Neural progenitor cell (in vitro differentiated cells): ENCODE results near the gene COPS3. TPM values are rescaled to one million over a fixed set of nuclear protein-coding genes. Genes with fewer than 3 reads are reported as not detected.

Source experiments
- DNase-seq: peaks from one replicate; pipeline ENCODE4 v3.0.0-alpha.2; 2016; ENCODE audit warnings: low spot score
- H2AFZ ChIP-seq: fragments of 200-600 bp; sonication (generic); replicated peaks from 2 replicates; pipeline ENCODE4 v1.6.1; 2016; ENCODE audit warnings: antibody characterized with exemption
- H3F3A ChIP-seq: fragments of 200-600 bp; sonication (generic); 2 replicates; pipeline ENCODE4 v1.6.1; 2016; ENCODE audit warnings: antibody characterized with exemption, low read depth
- H3K27ac ChIP-seq: fragments of 200-600 bp; sonication (generic); 2 replicates; pipeline ENCODE4 v1.5.1; 2016; ENCODE audit warnings: mild to moderate bottlenecking
- H3K27me3 ChIP-seq: fragments of 200-600 bp; sonication (generic); 2 replicates; pipeline ENCODE4 v1.6.1; 2016; ENCODE audit warnings: mild to moderate bottlenecking, moderate library complexity
- H3K36me3 ChIP-seq: fragments of 200-600 bp; sonication (generic); 2 replicates; pipeline ENCODE4 v1.5.1; 2016
- H3K4me1 ChIP-seq: fragments of 200-600 bp; sonication (generic); 2 replicates; pipeline ENCODE4 v1.6.1; 2016; ENCODE audit warnings: mixed run types
- H3K4me2 ChIP-seq: fragments of 200-600 bp; sonication (generic); 2 replicates; pipeline ENCODE4 v1.6.1; 2016
- H3K4me3 ChIP-seq: fragments of 200-600 bp; sonication (generic); 2 replicates; pipeline ENCODE4 v1.5.1; 2016
- H3K79me2 ChIP-seq: fragments of 200-600 bp; sonication (generic); 2 replicates; pipeline ENCODE4 v1.6.1; 2016; ENCODE audit warnings: low read depth
- H3K9ac ChIP-seq: fragments of 200-600 bp; sonication (generic); 2 replicates; pipeline ENCODE4 v1.6.1; 2016
- H3K9me3 ChIP-seq: fragments of 200-600 bp; sonication (generic); 2 replicates; pipeline ENCODE4 v1.5.1; 2016; ENCODE audit warnings: low read depth
- H4K20me1 ChIP-seq: fragments of 200-600 bp; sonication (generic); 2 replicates; pipeline ENCODE4 v1.6.1; 2016; ENCODE audit warnings: low read depth
- H3K27ac Mint-ChIP-seq: 3 replicates; pipeline ENCODE4 v1.8.0; 2021; ENCODE audit warnings: mixed read lengths
- H3K27me3 Mint-ChIP-seq: 2 replicates; pipeline ENCODE4 v1.8.0; 2022; ENCODE audit warnings: low read depth, mild to moderate bottlenecking, inconsistent platforms, moderate library complexity, mixed read lengths; ENCODE audit not compliant: insufficient read depth
- H3K36me3 Mint-ChIP-seq: 3 replicates; pipeline ENCODE4 v1.8.0; 2021; ENCODE audit warnings: mixed read lengths
- H3K4me1 Mint-ChIP-seq: 3 replicates; pipeline ENCODE4 v1.8.0; 2021; ENCODE audit warnings: mixed read lengths
- H3K4me3 Mint-ChIP-seq: 3 replicates; pipeline ENCODE4 v1.8.0; 2021; ENCODE audit warnings: mild to moderate bottlenecking, moderate library complexity, mixed read lengths
- H3K9me3 Mint-ChIP-seq: 3 replicates; pipeline ENCODE4 v1.8.0; 2020; ENCODE audit warnings: mixed read lengths
- CTCF ChIP-seq: fragments of 200-600 bp; sonication (generic); IDR thresholded peaks from 2 replicates; pipeline ENCODE4 v1.5.1; 2017; ENCODE audit warnings: antibody characterized with exemption, mild to moderate bottlenecking
- EZH2 ChIP-seq: fragments of 200-600 bp; sonication (generic); IDR thresholded peaks from 2 replicates; pipeline ENCODE4 v1.6.1; 2017; ENCODE audit warnings: antibody characterized with exemption, mild to moderate bottlenecking, moderate library complexity
- EZH2phosphoT487 ChIP-seq: fragments of 200-600 bp; sonication (generic); IDR thresholded peaks from 2 replicates; pipeline ENCODE4 v1.6.1; 2017; ENCODE audit warnings: antibody characterized with exemption
- total RNA-seq: library from RNA; depleted of rRNA; stranded (reverse); fragments of >200 nt; gene quantifications from 2 replicates; pipeline ENCODE4 v1.2.3, GENCODE V29; 2015; ENCODE audit warnings: low replicate concordance

Gene COPS3
- total RNA-seq, 1 donor from 2014 or later, result 113 TPM

DNA sequence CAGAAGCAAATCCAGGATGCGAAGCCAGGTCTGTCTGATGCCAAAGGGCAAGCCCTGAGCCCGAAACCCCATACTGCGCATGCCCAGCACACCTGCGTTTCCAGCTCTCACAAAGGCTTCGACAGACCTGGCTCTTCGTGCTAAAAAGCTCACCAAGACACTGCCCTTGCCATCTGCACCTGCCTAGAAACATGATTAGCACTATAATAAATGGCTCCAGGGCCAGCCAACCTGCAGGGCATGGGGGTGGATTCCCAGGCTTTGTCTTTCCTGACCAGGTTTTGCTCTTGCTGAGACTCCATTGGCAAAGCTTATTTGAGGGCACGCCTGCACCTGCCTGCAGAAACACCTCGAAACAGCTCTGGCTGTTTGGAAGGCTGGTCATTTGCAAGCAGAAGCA is 60.5 kb downstream of the COPS3 start:
- no peaks in the 10 kb centered on the region for H3K36me3 ChIP-seq
- H3K79me2 ChIP-seq, result no peaks in the 10 kb centered on the region
- no peak overlapping the region for H3K27ac ChIP-seq
- H3F3A ChIP-seq, result no peaks in the 10 kb centered on the region
- H3K4me3 ChIP-seq, result no peak overlapping the region
- no peak overlapping the region for H3K27ac Mint-ChIP-seq
- no peaks in the 10 kb centered on the region for H3K9me3 ChIP-seq
- peaks cover 2% of the 10 kb centered on the region for H3K27me3 Mint-ChIP-seq
- H3K4me1 ChIP-seq, result peaks cover 10% of the 10 kb centered on the region
- H3K9ac ChIP-seq, result no peak overlapping the region
- no peak overlapping the region for H3K4me2 ChIP-seq
- no peak for DNase-seq
- no peaks in the 10 kb centered on the region for H3K27me3 ChIP-seq
- H3K9me3 Mint-ChIP-seq, result no peaks in the 10 kb centered on the region
- no peak overlapping the region for H3K4me3 Mint-ChIP-seq
- H4K20me1 ChIP-seq, result peaks cover 10% of the 10 kb centered on the region
- peaks cover 34% of the 10 kb centered on the region for H3K36me3 Mint-ChIP-seq
- H2AFZ ChIP-seq, result no peak overlapping the region
- TF ChIP-seq CTCF (no peak), EZH2phosphoT487 (no peak), EZH2 (no peak)
- H3K4me1 Mint-ChIP-seq, result no peaks in the 10 kb centered on the region

DNA sequence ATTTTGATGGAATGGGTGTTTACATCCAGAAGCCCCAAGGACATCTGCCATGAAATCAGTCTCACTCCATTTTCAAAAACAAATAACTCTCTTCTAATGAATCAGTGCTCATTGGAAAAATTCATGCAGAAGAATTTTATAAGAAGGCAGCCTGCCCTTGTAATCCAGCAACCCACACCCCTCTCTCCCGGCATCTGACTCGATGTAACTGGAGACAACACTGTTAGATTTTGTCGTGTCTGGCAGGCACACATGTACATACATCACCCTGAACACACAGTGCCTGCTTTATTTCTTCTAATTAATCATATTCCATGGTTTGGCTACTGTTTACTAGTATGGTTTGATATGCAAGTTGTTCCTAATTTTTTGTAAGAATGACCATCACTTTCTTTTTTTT is 63.1 kb downstream of the COPS3 start:
- Histone ChIP-seq H3K36me3 (no peaks in the 10 kb centered on the region), H3K4me2 (no peak overlapping the region), H3F3A (no peaks in the 10 kb centered on the region), H4K20me1 (no peaks in the 10 kb centered on the region), H3K4me1 (no peaks in the 10 kb centered on the region), H3K4me3 (no peak overlapping the region), H3K27ac (no peak overlapping the region), H2AFZ (no peak overlapping the region), H3K9ac (no peak overlapping the region), H3K9me3 (no peaks in the 10 kb centered on the region), H3K27me3 (no peaks in the 10 kb centered on the region), H3K79me2 (no peaks in the 10 kb centered on the region)
- TF ChIP-seq EZH2phosphoT487, result no peak
- TF ChIP-seq CTCF, result no peak
- no peak for TF ChIP-seq EZH2
- Mint-ChIP-seq H3K4me3 (no peak overlapping the region), H3K27me3 (peaks cover 2% of the 10 kb centered on the region), H3K27ac (no peak overlapping the region), H3K9me3 (no peaks in the 10 kb centered on the region), H3K36me3 (peaks cover 22% of the 10 kb centered on the region), H3K4me1 (no peaks in the 10 kb centered on the region)
- no peak for DNase-seq

DNA sequence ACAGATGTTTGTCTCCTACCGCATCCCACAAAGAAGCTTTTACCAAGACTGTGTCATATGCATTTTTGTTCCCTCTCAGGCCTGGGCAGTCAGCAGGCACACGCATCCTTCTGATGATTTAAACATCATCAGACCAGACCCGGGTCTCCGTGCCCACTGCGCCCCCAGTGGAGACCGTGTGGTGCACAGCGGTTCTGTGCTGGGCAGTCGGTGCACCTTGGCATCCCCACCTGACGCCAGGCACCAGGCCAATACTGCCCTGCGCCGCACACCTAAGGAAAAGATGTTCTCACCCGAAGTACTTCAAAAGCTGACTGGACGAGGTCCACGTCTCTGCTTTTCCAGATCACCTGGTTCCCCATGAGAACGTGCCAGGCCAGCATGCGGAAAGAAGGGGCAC is 64.3 kb downstream of the COPS3 start:
- H3F3A ChIP-seq, result no peaks in the 10 kb centered on the region
- H3K27ac Mint-ChIP-seq, result peak overlapping the region; percentile 2
- H3K4me1 Mint-ChIP-seq, result no peaks in the 10 kb centered on the region

More for the DNA sequence above, 64.3 kb downstream of the COPS3 start:
- Histone ChIP-seq H3K9ac (no peak overlapping the region), H3K9me3 (no peaks in the 10 kb centered on the region), H3K27ac (no peak overlapping the region), H3K79me2 (no peaks in the 10 kb centered on the region), H3K36me3 (no peaks in the 10 kb centered on the region), H2AFZ (no peak overlapping the region), H3K27me3 (no peaks in the 10 kb centered on the region), H4K20me1 (no peaks in the 10 kb centered on the region), H3K4me1 (no peaks in the 10 kb centered on the region), H3K4me2 (no peak overlapping the region), H3K4me3 (no peak overlapping the region)
- Mint-ChIP-seq H3K36me3 (peaks cover 23% of the 10 kb centered on the region), H3K4me3 (no peak overlapping the region), H3K27me3 (peaks cover 2% of the 10 kb centered on the region), H3K9me3 (no peaks in the 10 kb centered on the region)
- no peak for DNase-seq
- TF ChIP-seq EZH2phosphoT487, result no peak
- TF ChIP-seq CTCF, result no peak
- TF ChIP-seq EZH2, result no peak
